Measurements from ENCODE around the gene VAT1.

DNA sequence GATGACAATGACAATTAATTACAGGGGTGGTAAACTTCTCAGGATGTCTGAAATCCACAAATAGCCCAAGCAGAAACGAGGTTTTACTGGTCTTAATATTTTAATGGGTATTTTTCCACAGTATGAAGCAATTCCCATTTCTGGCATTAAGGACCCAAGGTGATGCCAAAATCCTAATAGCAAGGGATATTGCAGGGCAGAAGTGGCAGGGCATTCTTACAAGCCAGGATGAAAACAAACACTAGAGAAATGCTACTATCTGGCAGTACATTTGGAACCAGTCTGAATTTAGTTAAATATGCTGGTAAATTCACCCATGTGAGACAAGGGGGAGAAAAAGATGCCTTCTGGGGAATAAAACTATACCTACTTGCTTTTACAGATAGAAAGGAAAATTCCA is 48.1 kb upstream of the VAT1 start:
- TF ChIP-seq POLR2A (IDR thresholded peaks at IDR 0.05; ENCODE audit: low read depth, low read length) = no peak
- no peak for TF ChIP-seq TAF1 (IDR thresholded peaks at IDR 0.05; ENCODE audit: low read depth, low read length)
- no peak for TF ChIP-seq POLR2AphosphoS5 (IDR thresholded peaks at IDR 0.05; ENCODE audit: low read depth, low read length)

Measured in GM12891 (cell line).